ENCODE results near the gene MAMLD1.

DNA sequence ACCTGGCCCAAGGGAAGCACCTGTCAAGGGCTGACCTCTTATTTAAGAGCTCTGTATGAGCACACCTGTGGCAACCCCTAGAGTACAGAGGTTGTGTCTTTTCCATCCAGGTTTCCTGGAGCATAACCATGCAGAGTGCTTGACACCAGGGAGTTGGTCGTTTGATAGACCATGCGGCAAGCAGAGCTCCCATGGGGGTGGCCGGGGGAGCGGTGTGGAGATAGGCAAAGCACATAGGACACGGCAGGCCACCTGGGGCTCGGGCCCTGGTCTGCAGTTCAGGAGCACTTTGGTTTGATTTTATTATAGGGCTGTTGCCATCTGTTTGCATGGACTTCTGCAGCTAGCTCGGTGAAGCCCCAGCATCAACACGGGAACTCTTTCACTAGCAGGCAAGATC is 110.3 kb downstream of the MAMLD1 start:
- no peak for TF ChIP-seq EZH2 (IDR thresholded peaks at IDR 0.05; ENCODE audit: insufficient read depth, poor library complexity, severe bottlenecking)
- TF ChIP-seq EZH2phosphoT487 (IDR thresholded peaks at IDR 0.05; ENCODE audit: insufficient read depth, low read depth) = no peak
